DND-41 (cell line): ENCODE data around the gene RNPEP.

Experiments used
- EZH2 ChIP-seq: IDR thresholded peaks from 3 replicates; pipeline ENCODE4 v1.6.1; 2012; ENCODE audit warnings: borderline replicate concordance, low read depth, mild to moderate bottlenecking, moderate library complexity, low read length, inconsistent platforms; ENCODE audit not compliant: severe bottlenecking
- TF ChIP-seq, protein P1 (sequence below): IDR thresholded peaks from 2 replicates; pipeline ENCODE4 v1.5.1; 2012; ENCODE audit warnings: borderline replicate concordance, low read length, moderate library complexity, mild to moderate bottlenecking; ENCODE audit not compliant: poor library complexity, severe bottlenecking; ENCODE audit errors: extremely low read depth

DNA sequence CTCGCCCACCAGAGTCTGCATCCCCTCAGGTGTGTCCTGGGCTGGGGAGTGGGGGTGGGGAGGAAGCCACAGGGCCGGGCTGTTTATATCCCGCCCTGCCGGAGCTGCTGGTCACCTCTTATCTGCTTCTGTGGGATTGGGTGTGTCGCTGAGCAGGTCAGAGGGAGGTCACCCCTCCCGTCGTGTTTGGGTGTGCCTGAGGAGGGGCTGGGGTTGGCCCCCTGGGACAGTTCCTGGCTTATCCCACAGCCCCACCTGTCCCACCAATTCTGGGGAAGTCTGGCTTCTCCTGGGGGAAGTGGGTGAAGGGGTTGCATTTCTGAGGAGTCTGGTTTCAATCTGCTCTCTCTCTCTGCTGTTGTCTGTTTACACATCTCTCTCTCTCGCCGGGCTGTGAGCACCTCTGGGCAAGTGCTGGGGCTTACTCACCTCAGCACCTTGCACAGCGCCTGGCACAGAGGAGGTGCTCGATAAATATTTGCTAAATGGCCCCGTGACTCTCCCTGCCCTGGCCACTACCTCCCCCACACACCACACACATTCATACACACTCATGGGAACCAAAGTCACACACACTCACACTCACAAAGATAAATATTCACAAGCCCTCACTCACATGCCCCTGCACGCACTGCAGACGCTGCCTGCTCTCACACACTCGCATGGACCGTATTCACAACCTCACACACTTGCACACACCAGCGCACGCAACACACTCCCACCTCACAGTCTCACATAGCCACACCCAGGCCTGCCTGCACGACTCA, 36.2 kb downstream of the RNPEP start:
- TF ChIP-seq, protein P1, sequence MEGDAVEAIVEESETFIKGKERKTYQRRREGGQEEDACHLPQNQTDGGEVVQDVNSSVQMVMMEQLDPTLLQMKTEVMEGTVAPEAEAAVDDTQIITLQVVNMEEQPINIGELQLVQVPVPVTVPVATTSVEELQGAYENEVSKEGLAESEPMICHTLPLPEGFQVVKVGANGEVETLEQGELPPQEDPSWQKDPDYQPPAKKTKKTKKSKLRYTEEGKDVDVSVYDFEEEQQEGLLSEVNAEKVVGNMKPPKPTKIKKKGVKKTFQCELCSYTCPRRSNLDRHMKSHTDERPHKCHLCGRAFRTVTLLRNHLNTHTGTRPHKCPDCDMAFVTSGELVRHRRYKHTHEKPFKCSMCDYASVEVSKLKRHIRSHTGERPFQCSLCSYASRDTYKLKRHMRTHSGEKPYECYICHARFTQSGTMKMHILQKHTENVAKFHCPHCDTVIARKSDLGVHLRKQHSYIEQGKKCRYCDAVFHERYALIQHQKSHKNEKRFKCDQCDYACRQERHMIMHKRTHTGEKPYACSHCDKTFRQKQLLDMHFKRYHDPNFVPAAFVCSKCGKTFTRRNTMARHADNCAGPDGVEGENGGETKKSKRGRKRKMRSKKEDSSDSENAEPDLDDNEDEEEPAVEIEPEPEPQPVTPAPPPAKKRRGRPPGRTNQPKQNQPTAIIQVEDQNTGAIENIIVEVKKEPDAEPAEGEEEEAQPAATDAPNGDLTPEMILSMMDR = no peak
- TF ChIP-seq EZH2 = no peak
